HG03378 (cell line): ENCODE results near the gene ETFBKMT.
"Not testable (repeated sequence)": the region's sequence is repeated elsewhere in the genome, so short reads cannot be mapped to it uniquely, and the experiment has no call there.

Experiments used
- ATAC-seq: cut with Tn5 transposase; IDR thresholded peaks from one replicate; pipeline ENCODE4 v1.9.1; 2021; ENCODE audit warnings: mild to moderate bottlenecking, moderate library complexity; ENCODE audit not compliant: unreplicated experiment

ETFBKMT gene

GRCh38 chr12:31655208-31655607, 4.3 kb upstream of the ETFBKMT start:
- no peak for ATAC-seq

- no peak for ATAC-seq
Observed at GRCh38 chr12:31655792-31656191, 3.7 kb upstream of the ETFBKMT start.

- peak; percentile 7 for ATAC-seq
Observed at GRCh38 chr12:31658471-31659086, 909 bp upstream of the ETFBKMT start.

DNA sequence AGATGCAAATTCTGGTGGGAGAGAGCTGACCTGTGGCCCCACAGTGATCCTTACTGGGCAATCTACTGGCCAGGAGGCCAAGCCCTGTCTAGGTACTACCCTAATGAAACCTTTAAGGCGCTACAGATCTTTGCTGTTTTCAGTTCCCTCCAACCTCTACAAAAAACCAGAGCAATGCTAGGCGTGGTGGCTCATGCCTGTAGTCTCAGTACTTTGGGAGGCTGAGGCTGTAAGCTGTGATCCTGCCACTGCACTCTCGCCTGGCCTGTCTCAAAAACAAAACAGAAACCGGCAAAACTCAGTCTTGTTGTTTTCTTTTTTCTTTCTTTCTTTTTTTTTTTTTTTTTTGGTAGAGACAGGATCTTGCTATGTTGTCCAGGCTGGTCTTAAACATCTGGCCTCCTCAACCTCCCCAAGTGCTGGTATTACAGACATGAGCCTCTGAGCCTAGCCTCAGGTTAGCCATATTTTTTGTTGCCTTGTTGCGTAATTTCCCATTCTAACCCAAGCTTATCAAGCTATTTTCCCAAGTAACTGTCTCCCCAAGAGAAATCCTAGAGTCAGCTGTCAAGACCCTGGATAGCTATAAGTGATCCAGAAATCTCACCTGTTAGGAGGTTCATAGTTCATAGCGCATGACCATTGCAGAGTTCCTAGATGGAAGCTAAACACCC, 2.8 kb downstream of the ETFBKMT start:
- no peak for ATAC-seq

DNA sequence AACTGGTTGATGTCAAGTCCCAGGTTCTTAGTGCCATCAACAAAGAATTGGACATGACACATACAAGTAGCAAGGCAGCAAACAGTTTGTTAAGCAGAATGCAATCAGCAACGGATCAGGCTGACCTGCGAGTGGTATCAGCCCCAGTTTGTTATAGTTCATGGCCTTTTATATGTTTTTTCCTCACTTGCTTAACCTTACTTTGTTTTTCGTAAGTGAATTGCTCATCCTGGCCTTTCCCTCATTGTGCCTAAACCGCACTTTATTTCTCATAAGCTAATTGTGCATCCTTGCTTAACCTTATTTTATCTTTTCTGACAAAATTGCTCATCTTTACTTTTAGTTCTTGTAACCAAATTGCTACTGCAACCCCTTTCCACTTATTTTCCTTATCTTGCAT, 4.1 kb downstream of the ETFBKMT start:
- no peak for ATAC-seq

DNA sequence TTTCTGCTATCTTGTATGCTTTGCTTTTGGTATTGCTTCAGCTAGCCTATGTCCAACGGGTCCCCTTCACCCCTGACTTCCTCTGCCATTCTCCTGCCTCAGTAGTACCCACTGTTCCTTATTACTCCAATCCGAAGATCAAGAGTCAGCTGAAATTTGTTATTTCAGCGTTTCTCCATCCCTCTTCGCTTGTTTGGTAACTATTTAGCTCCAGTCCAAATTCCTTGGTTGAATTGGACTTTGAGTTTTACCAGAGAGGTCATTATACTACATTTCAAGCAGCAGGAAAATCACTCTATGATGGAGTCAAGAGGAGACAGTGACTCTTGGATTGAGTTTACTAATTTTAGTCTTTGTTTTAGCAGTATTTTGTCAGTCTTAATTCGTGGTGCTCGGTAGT, 4.5 kb downstream of the ETFBKMT start:
- no peak for ATAC-seq

GRCh38 chr12:31669020-31669419, 9.5 kb downstream of the ETFBKMT start:
- ATAC-seq, result no peak

- not testable (repeated sequence) for ATAC-seq
Observed at GRCh38 chr12:31669582-31669981, 10.1 kb downstream of the ETFBKMT start.

- no peak for ATAC-seq
Observed at GRCh38 chr12:31672521-31672920, 13.0 kb downstream of the ETFBKMT start.

- ATAC-seq, result peak; percentile 78
Observed at GRCh38 chr12:31682136-31682962, 22.9 kb downstream of the ETFBKMT start.

- ATAC-seq, result no peak
Observed at GRCh38 chr12:31685801-31686200, 26.3 kb downstream of the ETFBKMT start.

DNA sequence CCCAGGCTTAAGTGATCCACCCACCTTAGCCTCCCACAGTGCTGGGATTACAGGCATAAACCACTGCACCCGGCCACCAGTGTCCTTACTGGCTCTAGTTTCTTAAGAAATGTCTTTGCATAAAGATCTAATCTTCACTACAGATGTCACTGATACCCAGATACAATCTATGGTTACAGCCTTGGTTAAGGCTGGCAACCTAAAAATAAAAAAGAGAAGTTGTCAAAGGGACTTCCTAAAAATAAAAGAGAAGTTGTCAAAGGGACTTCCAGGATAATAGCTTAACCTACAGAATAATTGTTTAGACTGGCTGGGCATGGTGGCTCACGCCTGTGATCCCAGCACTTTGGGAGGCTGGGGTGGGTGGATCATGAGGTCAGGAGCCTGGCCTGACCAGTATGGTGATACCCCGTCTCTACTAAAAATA, 27.6 kb downstream of the ETFBKMT start:
- peak; percentile 74 for ATAC-seq

DNA sequence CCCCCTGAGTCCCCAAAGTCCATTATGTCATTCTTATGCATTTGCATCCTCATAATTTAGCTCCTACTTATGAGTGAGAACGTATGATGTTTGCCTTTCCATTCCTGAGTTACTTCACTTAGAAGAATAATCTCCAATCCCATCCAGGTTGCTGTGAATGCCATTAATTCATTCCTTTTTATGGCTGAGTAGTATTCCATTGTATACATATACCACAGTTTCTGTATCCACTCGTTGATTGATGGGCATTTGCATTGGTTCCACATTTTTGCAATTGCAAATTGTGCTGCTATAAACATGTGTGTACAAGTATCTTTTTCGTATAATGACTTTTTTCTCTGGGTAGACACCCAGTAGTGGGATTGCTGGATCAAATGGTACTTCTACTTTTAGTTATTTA, 30.4 kb downstream of the ETFBKMT start:
- ATAC-seq, result not testable (repeated sequence)

GRCh38 chr12:31702047-31702446, 42.6 kb downstream of the ETFBKMT start:
- no peak for ATAC-seq

- ATAC-seq, result no peak
Observed at GRCh38 chr12:31705621-31706020, 46.1 kb downstream of the ETFBKMT start.

GRCh38 chr12:31708118-31708517, 48.6 kb downstream of the ETFBKMT start:
- not testable (repeated sequence) for ATAC-seq

DNA sequence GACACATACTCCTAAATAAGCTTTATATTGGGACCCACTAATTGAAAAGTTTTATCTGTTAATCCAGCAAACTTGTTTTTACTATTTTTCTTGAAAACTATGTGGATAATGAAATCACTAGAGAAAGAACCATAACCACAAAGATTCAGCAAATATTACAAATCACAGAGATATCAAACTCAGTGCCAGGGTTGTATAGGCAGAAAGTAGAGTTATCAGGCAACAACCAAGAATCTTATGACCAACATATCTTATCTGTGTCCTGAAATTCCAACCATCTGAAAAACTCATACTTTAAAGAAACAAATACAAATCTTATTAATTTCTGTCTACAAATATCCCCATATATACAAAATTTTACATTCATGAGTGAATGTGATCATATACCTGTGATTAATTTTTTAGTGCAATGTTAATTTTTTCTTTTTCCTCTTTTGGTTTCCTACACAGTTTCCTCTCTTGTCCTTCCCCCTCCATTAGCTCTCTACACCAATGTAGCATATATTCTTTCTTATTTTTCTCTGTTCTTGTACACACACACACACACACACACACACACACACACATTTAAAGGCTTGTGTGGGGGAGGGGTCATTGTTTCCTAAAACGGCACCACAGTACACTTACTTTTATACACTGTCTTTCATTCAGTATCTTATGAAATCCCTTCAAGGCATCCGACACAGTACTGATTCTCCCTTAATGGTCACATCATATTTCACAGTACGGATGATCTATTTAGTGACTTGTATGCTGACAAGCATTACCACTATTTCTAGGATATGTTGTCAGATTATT, 50.7 kb downstream of the ETFBKMT start:
- no peak for ATAC-seq

- ATAC-seq, result no peak
Observed at GRCh38 chr12:31712877-31713276, 53.4 kb downstream of the ETFBKMT start.

GRCh38 chr12:31714406-31715271, 55.2 kb downstream of the ETFBKMT start:
- ATAC-seq, result no peak

- ATAC-seq, result peak; percentile 89
Observed at GRCh38 chr12:31715283-31715825, 55.9 kb downstream of the ETFBKMT start.
